HL-60 (cell line): ENCODE results near the gene SPATA12.

Experiments
- CTCF ChIP-seq: IDR thresholded peaks from one replicate; pipeline ENCODE4 v1.5.1; 2011; ENCODE audit warnings: low read length, control low read depth, inconsistent platforms; ENCODE audit not compliant: insufficient read depth
- GABPA ChIP-seq: IDR thresholded peaks from 2 replicates; pipeline ENCODE4 v1.6.1; 2012; ENCODE audit warnings: low read depth
- POLR2AphosphoS5 ChIP-seq: IDR thresholded peaks from 2 replicates; pipeline ENCODE4 v1.6.1; 2012; ENCODE audit warnings: low read depth
- REST ChIP-seq: IDR thresholded peaks from 2 replicates; pipeline ENCODE4 v1.6.1; 2012; ENCODE audit warnings: low read depth; ENCODE audit not compliant: insufficient replicate concordance
- SPI1 ChIP-seq: IDR thresholded peaks from 2 replicates; pipeline ENCODE4 v1.6.1; 2012; ENCODE audit warnings: low read depth, mild to moderate bottlenecking, borderline replicate concordance

- no peak for TF ChIP-seq CTCF
- TF ChIP-seq GABPA: no peak
- no peak for TF ChIP-seq POLR2AphosphoS5
- TF ChIP-seq REST: no peak
- no peak for TF ChIP-seq SPI1
These were observed 47.6 kb upstream of the SPATA12 start for GRCh38 chr3:57012847-57013246.
